NCI-H2081 (cell line): ENCODE results near the gene RUFY2.
A peak's percentile ranks its signal among the peaks of the same experiment; 100 is the strongest.
"Not testable (repeated sequence)": the region's sequence is repeated elsewhere in the genome, so short reads cannot be mapped to it uniquely, and the experiment has no call there.

Experiments used
- DNase-seq, 2 experiments: peaks; one replicate each; lab custom pipeline; 2025; lab: John Stamatoyannopoulos, UW

The RUFY2 gene, protein sequence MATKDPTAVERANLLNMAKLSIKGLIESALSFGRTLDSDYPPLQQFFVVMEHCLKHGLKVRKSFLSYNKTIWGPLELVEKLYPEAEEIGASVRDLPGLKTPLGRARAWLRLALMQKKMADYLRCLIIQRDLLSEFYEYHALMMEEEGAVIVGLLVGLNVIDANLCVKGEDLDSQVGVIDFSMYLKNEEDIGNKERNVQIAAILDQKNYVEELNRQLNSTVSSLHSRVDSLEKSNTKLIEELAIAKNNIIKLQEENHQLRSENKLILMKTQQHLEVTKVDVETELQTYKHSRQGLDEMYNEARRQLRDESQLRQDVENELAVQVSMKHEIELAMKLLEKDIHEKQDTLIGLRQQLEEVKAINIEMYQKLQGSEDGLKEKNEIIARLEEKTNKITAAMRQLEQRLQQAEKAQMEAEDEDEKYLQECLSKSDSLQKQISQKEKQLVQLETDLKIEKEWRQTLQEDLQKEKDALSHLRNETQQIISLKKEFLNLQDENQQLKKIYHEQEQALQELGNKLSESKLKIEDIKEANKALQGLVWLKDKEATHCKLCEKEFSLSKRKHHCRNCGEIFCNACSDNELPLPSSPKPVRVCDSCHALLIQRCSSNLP

GRCh38 chr10:68406815-68407548 is at the start of gene RUFY2:
Gene RUFY2 (minus strand): TSS chr10:68407277. CDS start chr10:68407189, 88 bp downstream.
- peak; percentile 52 to 68 for DNase-seq

GRCh38 chr10:68449698-68450097 is 42.6 kb upstream of the RUFY2 start:
- not testable (repeated sequence) for DNase-seq

GRCh38 chr10:68446179-68446578 is 39.1 kb upstream of the RUFY2 start:
- DNase-seq, result no peak

- DNase-seq, result no peak
Observed at GRCh38 chr10:68442971-68443370, 35.9 kb upstream of the RUFY2 start.

DNA sequence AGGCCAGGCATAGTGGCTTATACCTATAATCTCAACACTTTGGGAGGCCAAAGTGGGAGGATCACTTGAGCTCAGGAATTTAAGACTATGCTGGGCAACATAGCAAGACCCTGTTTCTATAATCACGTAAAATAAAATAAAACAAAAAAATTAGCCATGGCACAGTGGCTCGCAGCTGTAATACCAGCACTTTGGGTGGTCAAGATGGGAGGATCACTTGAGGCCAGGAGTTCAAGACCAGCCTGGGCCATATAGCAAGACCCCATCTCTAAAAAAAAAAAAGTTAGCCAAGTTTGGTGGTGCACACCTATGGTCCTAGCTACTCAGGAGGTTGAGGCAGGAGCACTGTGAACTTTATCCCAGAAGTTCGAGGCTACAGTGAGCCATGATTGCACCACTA is 33.8 kb upstream of the RUFY2 start:
- DNase-seq, result no peak

GRCh38 chr10:68435803-68436202 is 28.7 kb upstream of the RUFY2 start:
- no peak for DNase-seq

DNA sequence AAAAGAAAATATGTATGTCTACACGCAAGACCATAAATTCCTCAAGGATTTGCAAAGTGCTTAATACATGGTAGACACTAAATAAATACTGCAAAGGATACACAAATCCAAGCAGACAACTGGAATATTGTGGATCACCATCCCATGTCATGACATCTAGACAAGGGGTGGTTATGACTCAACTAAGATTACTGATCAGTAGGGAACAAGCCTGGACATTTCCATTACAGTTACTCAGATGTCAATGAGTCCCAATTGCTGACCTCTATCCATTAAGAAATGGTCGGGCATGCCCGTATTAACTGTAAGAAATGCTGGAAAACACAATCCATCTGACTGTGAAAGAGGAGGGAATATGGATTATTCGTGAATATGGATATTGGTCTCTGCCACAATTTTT is 27.6 kb upstream of the RUFY2 start:
- no peak for DNase-seq

DNA sequence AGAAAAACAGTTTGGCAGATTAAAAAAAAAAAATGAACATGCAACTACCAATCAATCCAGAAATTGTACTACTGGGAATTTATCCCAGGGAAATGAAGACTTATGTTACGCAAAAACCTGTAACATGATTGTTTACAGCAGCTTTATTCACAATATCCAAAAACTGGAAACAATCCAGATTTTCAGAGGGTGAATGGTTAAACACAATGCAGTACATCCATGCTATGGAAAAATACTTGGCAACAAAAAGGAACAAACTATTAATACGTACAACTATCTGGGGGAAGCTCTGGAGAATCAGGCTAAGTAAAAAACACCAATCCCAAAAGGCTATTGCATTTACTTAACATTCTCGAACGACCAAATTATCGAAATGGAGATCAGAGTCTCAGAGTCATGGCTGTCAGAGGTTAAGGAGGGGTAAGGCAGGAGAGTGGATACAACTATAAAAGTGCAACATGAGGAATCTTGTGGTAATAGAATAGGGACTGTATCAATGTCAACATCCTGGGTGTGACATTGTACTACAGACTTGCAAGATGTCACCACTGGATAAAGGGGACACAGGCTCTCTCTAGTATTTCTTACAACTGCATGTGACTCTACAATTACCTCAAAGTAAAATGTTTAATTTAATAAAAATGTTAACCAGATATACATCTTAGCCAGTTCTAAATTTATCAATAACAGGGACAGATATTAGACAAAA is 21.5 kb upstream of the RUFY2 start:
- DNase-seq, result no peak

DNA sequence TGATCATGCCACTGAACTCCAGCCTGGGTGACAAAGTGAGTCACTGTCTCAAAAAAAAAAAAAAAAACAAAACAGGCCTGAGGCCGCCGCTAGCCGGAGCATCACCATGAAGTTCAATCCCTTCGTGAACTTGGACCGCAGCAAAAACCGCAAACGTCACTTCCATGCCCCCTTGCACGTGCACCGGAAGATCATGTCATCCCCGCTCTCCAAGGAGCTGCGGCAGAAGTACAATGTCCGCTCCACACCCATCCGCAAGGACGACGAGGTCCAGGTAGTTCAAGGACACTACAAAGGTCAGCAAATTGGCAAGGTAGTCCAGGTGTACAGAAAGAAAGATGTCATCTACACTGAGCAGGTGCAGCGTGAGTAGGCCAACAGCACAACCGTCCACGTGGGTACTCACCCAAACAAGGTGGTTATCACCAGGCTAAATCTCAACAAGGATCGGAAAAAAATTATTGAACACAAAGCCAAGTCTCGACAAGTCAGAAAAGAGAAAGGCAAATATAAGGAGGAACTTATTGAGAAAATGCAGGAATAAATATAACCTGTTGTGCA is 17.5 kb upstream of the RUFY2 start:
- DNase-seq, result no peak

DNA sequence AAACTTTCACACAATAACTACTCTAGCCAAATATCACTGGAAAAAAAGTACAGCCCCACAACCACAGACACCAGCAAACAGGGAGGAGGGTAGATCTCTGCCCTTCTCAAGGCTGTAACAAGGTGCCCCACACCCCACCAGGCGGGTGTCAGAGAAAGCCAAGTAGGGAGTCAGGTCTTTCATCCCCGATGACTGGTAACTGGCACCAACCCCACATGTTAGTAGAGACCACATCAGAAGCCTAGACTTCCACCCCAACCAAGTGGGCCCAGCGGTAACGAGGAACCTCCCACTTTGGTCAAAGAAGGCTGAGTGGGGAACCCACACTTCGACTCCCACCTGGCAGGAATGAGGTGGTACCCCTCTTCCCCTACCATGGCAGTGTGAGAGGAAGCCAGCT is 16.4 kb upstream of the RUFY2 start:
- DNase-seq, result no peak

DNA sequence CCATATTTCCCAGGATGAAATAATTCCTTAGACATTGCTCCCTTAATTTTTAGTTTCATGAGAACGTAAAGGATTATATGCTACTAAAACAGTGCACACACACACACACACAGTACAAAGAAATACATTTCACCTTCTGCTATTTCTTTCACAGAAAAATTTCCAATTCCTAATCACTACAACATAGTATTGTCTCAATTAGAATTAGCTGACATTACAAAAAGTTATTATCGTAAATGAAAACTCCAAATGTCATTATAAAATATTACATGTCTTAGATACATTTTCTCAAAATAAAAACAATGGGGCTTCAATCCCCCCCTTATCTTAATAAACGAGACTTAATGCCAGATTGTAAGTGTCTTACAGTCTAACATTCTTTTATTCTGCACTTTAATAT is 12.3 kb upstream of the RUFY2 start:
- no peak for DNase-seq

- no peak for DNase-seq
Observed at GRCh38 chr10:68408898-68409518, 1.9 kb upstream of the RUFY2 start.

- peak; percentile 6 to 48 for DNase-seq
Observed at GRCh38 chr10:68406111-68406814, 814 bp downstream of the RUFY2 start.

- DNase-seq, result no peak
Observed at GRCh38 chr10:68403701-68404100, 3.4 kb downstream of the RUFY2 start.

GRCh38 chr10:68402276-68402675 is 4.8 kb downstream of the RUFY2 start:
- no peak for DNase-seq

DNA sequence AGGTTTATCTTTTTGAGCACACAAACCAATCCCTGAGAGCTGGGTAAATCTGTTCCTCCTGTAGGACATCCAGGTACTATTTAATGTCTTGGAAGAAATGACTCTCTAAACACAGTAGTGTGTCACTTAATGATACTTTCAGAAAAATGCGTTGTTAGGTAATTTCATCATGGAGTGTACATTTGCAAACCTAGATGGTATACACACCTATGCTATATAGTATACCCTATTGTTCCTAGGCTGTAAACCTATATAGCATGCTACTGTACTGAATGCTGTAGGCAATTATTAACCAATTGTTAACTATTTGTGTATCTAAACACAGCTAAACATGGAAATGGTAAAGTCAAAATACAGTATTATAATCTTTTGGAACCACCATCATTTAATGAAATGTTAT is 10.1 kb downstream of the RUFY2 start:
- DNase-seq, result no peak

- DNase-seq, result no peak
Observed at GRCh38 chr10:68385740-68386139, 21.3 kb downstream of the RUFY2 start.

DNA sequence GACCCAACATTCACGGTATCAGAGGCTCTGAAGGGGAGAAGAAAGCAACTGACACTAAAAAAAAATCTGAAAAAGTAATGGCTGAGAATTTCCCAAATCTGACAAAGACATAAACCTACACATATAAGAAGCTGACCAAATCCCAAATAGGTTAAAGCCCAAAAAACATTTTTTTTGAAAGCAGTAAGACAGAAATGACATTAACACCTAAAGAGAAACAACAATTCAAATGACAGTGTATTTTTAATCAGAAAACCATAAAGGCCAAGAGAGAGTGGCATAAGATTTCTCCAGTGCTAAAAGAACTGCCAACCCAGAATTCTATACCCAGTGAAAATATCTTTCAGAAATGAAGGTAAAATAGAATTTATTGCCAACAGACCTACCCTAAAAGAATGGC is 35.5 kb downstream of the RUFY2 start:
- no peak for DNase-seq

DNA sequence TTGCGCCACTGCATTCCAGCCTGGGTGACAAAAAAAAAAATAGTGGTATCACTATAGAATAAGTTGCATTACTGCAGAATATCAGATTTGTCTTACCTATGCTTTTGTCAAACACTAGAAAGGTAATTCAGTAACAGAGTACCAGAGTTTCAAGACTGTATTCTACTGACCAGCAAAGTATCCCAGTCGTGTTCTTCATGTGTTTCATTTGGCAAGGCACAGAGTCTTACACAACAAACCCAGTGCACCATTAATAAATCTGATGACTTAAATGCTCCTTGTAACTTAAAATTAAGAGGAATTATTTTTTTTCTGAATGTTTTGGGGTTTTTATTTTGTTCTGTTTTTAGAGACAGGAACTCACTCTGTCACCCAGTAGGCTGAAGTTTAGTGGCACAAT is 40.0 kb downstream of the RUFY2 start:
- DNase-seq, result no peak

- no peak for DNase-seq
Observed at GRCh38 chr10:68366600-68366999, 40.5 kb downstream of the RUFY2 start.

DNA sequence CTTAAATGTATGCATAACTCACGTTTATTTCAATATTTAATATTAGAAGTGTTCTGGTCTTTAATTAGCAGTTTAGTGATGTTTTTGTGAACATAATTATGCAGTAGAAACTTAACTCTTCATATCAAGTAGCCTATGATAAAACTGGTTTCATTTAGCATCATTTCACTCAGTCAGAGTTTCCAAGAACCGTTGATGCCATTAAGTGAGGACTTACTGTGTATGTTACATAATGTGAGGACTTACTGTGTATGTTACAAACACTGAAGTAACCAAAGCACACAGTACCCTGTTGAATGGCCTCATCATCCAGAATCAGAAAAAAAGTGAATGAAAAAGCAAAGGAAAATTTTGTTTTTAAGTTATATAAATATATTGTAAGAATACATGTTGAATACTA is 41.5 kb downstream of the RUFY2 start:
- no peak for DNase-seq
